Suprapubic skin (tissue), 3 donors: ENCODE data around the gene TIE1.

ENCODE experiments used
- POLR2A ChIP-seq, 2 donors: fragments of 450-650 bp; IDR thresholded peaks; one replicate each; pipeline ENCODE4 v1.6.1; 2017; ENCODE audit warnings: antibody characterized with exemption in 2 of 2, mild to moderate bottlenecking in 2 of 2, moderate library complexity in 2 of 2
- TF ChIP-seq, protein P1 (sequence below), 2 donors: fragments of 200-600 bp in 1 of 2; fragments of 450-650 bp in 1 of 2; sonication (generic) in 1 of 2; IDR thresholded peaks; one replicate each; pipeline ENCODE4 v1.5.1; 2016 to 2019; ENCODE audit warnings: antibody characterized with exemption in 2 of 2, mild to moderate bottlenecking in 1 of 2, moderate library complexity in 1 of 2

GRCh38 chr1:43352881-43353280, 52.1 kb downstream of the TIE1 start:
- TF ChIP-seq, protein P1, sequence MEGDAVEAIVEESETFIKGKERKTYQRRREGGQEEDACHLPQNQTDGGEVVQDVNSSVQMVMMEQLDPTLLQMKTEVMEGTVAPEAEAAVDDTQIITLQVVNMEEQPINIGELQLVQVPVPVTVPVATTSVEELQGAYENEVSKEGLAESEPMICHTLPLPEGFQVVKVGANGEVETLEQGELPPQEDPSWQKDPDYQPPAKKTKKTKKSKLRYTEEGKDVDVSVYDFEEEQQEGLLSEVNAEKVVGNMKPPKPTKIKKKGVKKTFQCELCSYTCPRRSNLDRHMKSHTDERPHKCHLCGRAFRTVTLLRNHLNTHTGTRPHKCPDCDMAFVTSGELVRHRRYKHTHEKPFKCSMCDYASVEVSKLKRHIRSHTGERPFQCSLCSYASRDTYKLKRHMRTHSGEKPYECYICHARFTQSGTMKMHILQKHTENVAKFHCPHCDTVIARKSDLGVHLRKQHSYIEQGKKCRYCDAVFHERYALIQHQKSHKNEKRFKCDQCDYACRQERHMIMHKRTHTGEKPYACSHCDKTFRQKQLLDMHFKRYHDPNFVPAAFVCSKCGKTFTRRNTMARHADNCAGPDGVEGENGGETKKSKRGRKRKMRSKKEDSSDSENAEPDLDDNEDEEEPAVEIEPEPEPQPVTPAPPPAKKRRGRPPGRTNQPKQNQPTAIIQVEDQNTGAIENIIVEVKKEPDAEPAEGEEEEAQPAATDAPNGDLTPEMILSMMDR (IDR thresholded peaks at IDR 0.05) = no peak
- TF ChIP-seq POLR2A (IDR thresholded peaks at IDR 0.05) = no peak
